ENCODE results near the gene HSD17B3. TPM values are rescaled to one million over a fixed set of nuclear protein-coding genes. Genes with fewer than 3 reads are reported as not detected.

HSD17B3 gene
- total RNA-seq, 1 donor = not detected

DNA sequence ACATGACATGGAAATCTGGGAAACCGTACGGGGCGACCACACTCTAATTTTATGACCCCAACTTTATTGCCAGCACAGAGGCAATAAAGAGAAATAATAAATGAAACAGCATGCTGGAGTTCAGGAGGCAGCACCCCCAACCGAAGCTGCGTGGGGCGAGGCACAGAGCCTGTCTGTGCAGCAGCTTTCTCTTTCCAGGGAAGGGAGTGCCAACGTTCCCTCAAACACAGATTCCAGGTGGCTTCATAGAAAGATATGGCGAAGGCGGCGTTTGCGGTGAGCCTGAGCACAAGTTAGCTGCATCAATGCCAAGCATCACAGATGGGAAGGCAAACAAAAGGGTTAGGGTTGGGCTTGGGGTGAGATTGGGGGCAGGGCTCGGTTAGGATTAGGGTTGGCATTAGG, 114.8 kb downstream of the HSD17B3 start:
- DNase-seq (ENCODE audit: low read depth) = no peak
- no peak for TF ChIP-seq CTCF (IDR thresholded peaks at IDR 0.05; ENCODE audit: insufficient read depth, low read length)
- no peak overlapping the region for H3K4me3 ChIP-seq (ENCODE audit: low read depth, low read length)

GRCh38 chr9:96186591-96187011, 115.4 kb downstream of the HSD17B3 start:
- no peak for TF ChIP-seq CTCF (IDR thresholded peaks at IDR 0.05; ENCODE audit: insufficient read depth, low read length)
- no peak for DNase-seq (ENCODE audit: low read depth)
- H3K4me3 ChIP-seq (ENCODE audit: low read depth, low read length) = no peak overlapping the region

GRCh38 chr9:96185518-96186156, 116.3 kb downstream of the HSD17B3 start:
- H3K4me3 ChIP-seq (ENCODE audit: low read depth, low read length) = no peak overlapping the region
- no peak for DNase-seq (ENCODE audit: low read depth)
- TF ChIP-seq CTCF (IDR thresholded peaks at IDR 0.05; ENCODE audit: insufficient read depth, low read length) = no peak

Small RNA genes lying within 50 kb of the gene (small RNA-seq; reads per million reads assigned to genes)
- not detected for gene RNU6-1160P

Other genes starting within 250 kb of the HSD17B3 start
- 7.8 and 14.6 TPM in 2 replicates for gene SLC35D2, start 81.5 kb upstream of the HSD17B3 start, total RNA-seq (ENCODE audit: low replicate concordance)
- gene ZNF367, start 116.2 kb upstream of the HSD17B3 start, total RNA-seq (ENCODE audit: low replicate concordance) = 0.33 and 31.3 TPM in 2 replicates
- gene HABP4, start 148.0 kb upstream of the HSD17B3 start, total RNA-seq (ENCODE audit: low replicate concordance) = 16.7 and 27.6 TPM in 2 replicates

All from fibroblast of the aortic adventitia (primary cell).